NOMO-1 (cell line): ENCODE data around the gene RFTN1.

Experiments used
- DNase-seq, 2 experiments: peaks; one replicate each; lab custom pipeline; 2025; ENCODE audit not compliant: unreplicated experiment in 2 of 2; lab: John Stamatoyannopoulos, UW

Gene RFTN1

DNA sequence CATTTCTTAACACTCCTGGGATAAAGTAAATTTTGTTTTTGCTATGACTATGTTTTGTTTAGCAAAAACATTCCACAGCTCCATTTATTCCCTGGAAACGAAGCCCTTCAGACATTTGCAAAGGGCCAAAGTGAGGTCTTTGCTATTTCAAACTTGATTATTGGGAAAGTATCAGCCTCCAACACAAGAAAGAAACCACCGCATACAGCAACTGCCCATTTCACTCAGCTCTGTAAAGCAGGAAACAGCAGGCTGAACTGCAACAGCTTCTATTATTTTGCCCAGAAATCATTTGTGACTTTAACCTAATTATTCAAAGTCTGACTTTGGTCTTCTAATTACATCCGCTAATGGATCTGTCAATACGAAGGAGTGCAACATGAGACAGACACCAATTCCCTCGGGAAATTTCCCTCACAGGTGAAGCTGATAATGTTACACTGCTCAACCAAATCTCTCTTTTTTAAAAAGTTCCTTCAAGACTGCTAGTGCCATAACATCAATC, 72.1 kb downstream of the RFTN1 start:
- no peak for DNase-seq

GRCh38 chr3:16439848-16440708, 73.4 kb downstream of the RFTN1 start:
- DNase-seq, result no peak

DNA sequence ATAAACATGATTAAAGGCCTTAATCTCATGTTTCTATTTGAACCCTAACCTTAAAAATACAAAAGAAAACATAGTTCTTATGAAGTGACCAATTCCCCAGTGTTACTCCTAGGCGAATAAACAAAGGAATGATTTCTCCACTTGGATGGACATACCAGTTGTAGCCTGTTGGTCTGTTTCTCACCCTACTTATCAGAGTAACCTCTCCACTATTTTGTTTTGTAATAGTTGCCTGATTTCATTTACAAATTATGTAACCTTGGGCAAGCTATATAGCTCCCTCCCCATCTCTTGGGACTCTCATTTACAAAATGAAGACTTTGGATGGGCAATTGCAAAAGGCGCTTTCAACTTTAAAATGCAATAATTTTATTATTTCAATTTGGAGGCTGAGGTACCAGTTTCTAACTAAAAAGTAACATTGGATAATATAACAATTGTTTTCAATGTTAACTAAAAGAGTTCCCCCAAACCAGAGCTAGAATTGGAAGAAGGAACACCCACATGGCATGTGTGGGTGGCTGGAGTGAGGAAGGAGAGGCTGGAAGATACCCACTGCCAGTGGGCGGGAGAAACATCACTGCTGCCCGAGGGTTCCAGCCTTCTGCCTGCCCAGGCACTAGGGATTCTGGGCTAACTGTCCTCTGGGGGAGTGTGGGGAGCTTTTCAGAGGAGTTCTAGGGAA, 74.2 kb downstream of the RFTN1 start:
- no peak for DNase-seq

- no peak for DNase-seq
These were observed 75.9 kb downstream of the RFTN1 start for GRCh38 chr3:16437640-16438039.

- DNase-seq, result no peak
These were observed 79.8 kb downstream of the RFTN1 start for GRCh38 chr3:16433701-16434151.

GRCh38 chr3:16432714-16433113, 80.8 kb downstream of the RFTN1 start:
- DNase-seq, result no peak

DNA sequence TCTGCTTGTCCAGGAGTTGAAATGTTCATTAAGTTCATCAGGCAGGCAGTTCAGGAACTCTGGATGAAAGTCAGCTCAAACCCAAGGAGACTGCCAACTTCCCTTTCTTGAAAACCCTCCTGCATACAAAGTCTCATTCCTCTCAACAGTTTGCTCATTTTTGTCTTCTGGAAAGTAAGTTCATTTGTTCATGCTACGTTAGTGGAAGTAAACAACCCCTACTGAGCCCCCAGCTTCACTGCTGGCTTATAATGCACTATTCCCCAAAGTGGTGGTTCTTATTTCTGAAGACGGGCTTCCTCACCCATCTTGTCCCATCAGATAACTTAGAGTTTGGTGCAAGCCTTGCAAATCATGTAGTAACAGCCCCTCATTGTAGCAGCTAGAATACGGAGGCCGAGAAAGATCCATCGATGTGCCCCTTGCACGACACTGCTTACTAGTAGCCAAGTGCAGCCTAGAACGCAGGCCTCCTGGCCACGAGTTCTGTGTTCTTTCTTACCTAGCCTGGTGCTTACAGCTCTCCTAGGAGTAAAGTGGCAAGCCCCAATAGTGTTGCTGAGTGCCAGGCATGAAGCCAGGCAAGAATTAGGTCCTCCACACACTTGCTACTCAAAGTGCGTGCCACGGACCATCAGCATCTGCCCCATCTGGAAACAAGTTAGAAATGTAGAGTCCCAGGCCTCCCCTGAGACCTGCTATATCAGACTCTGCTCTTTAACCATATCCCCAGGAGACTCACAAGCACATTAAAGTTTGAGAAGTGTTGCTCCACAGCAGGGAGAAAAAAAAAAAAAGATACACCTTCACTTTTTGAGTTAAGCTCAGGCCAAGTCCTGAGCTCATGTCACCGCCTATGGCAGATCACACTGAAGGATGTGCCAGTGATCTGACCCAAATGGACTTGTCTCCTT, 82.5 kb downstream of the RFTN1 start:
- DNase-seq, result no peak

GRCh38 chr3:16429086-16429485, 84.4 kb downstream of the RFTN1 start:
- no peak for DNase-seq

DNA sequence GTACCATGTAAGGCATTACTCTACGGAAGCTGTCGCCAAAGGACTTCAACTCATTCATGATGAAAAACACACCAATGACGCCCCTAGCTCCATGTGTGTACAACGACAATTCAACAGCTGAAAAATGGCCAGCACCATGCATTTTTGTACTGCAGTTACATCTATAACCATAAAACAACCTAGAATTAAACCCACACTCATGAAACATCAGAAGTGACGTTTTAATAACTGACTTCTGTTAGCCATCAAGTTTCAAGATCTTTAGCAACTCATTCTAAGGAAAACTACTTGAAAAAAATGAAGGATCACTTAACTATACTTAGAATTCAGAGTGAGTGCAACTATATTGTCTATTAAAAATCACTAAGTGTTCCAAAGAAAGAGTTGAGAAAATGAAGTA, 84.9 kb downstream of the RFTN1 start:
- no peak for DNase-seq

GRCh38 chr3:16427103-16427965, 86.2 kb downstream of the RFTN1 start:
- peak; percentile 37 to 56 for DNase-seq

DNA sequence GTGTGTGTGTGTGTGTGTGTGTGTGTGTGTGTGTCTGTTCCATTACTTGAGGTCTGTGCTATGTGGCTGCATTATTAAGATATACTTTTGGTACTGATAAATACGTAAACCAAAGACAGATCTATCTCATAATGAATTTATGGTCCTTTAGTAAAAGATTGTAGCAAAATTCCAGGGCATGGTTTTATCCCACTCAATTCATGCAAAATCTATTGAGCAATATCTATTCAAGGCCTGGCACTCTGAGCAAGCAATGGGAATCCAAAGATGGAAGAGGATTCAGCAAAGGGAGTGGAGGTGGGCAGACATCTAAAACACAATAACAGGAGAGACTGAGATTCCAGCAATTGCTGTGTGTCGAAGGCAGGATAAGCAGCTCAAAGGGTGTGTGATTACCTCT, 86.8 kb downstream of the RFTN1 start:
- DNase-seq, result no peak

DNA sequence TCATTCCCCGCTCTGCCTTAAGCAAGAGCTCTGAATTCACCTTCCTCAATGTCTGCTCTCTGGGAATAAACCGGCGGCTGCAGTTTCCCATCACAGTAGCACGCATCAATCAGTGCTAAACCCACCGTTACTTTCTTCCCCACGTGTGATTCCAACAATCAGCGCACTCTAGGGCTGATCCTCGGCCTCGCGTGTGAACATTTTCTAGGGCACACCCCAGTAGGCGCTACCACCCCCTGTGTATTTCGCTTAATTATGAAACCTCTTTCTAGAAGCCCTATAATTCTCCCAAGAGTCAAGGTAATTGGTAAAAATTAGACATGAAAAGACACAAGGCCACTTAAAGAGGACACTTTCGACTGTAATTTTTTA, 87.5 kb downstream of the RFTN1 start:
- no peak for DNase-seq

DNA sequence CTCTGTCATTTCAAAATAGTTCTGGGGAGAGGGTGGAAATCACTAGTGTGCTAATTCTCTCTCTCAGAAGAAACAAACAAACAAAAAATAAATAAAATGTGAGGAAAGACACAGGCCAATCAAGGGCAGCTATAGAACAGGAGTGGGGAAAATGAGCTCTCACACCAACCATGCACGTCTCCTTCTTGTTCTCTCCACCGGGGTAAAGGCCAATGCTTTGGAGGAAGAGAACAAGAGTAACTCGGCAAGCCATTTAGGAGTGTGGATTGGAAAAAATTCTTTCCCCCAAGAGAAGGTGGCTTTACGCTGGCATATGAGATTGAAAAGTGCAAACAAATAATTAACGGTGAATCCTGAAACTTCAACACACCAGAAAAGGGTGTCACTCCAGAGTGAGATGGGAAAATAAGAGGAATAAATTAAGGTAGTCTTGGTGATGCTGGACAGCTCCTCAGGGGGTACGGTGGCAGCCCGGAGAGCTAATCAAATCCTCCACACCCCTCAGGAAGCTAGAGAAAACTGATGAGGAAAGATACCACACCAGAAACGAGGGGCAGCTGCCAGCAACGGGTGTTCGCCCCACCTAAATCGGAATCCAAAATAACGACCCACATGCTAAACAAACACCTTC, 88.0 kb downstream of the RFTN1 start:
- no peak for DNase-seq

DNA sequence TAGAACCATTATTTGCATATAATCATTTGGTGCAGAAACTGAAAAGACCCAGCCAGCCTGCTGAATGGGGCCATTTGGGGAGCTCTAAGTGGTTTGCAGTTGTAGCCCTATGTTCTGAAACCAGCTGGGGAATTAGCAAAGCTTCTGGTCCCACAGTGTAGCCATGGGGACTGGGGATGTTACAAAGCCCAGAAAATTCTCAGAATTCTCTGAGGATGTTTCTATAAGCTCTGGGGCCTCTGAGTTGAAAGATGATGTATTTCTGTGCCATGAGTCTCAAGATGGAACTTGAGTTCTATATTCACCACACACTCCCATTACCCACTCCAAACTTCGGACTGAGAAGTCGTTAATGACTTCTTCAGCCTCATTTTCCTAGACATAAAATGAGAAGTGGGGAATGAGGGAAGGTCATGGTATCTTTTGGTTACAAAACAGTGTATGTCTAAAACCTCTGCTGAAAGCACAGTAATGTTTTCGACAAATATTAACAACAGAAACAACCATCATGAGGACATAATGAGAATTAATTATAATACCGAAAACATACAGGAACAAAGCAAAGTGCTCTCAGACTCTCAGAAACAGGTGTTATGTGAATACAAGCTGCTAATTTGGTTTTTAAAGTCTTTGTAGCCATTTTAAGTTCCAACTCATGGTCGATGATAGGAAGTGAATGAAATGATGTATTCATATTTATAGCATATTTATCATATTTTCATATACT, 89.4 kb downstream of the RFTN1 start:
- DNase-seq, result no peak

DNA sequence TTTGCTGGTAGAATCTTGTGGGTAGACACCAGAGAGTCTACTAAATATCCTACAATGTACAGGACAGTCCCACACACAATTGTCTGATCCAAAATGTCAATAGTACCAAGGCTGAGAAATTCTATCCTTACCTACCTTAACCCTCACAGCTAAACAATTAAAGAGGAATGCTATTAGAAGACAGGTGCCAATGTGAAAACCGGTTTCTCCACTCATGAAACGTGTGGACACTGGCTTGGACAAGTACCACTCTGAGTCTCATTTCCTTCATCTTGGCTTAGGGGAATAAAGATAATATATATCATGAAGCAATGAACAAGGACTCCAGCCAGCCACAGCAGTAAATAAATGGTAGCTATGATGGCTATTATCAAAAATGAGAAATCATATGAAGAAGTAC, 90.2 kb downstream of the RFTN1 start:
- DNase-seq, result no peak

- DNase-seq, result peak in 1 of 2 experiments; percentile 7
These were observed 93.8 kb downstream of the RFTN1 start for GRCh38 chr3:16419640-16420241.

GRCh38 chr3:16417945-16418739, 95.4 kb downstream of the RFTN1 start:
- no peak for DNase-seq
